K562 (cell line): ENCODE results near the gene SND1. TPM values are rescaled to one million over a fixed set of nuclear protein-coding genes. Genes with fewer than 3 reads are reported as not detected.
A peak's percentile ranks its signal among the peaks of the same experiment; 100 is the strongest.

Experiments used
- ATAC-seq: fragments of 200-7000 bp; cut with Tn5 transposase; 3 replicates; pipeline ENCODE4 v1.9.1; 2020; ENCODE audit warnings: moderate library complexity
- BruUV-seq: library from RNA; stranded (reverse); fragments of 400-500 nt; replicated peaks from 2 replicates; lab custom pipeline; 2021; lab: Mats Ljungman, UMichigan
- CTCF ChIA-PET: fragments of 300-600 bp; formaldehyde crosslinking; extraction: SDS; loops from one replicate; lab custom pipeline; 2021; ENCODE audit warnings: low intra/inter-chr PET ratio; lab: Yijun Ruan, JAX
- POLR2A ChIA-PET: fragments of 300-600, 350-650 bp; sonication (Branson Sonifier 250); formaldehyde crosslinking; extraction: SDS; loops from one replicate; lab custom pipeline; 2021; ENCODE audit warnings: antibody characterized with exemption, inconsistent platforms; lab: Yijun Ruan, JAX
- DNase-seq, 4 experiments: peaks; one replicate each; pipeline versions ENCODE4 v3.0.0 to v3.0.0-alpha.2; 2011 to 2018; ENCODE audit warnings: low spot score in 3 of 4, mixed read lengths in 3 of 4; ENCODE audit errors: extremely low read depth in 1 of 4
- FAIRE-seq: peaks from 2 replicates; lab custom pipeline; 2011; peaks lifted over from hg19 to GRCh38; lab: Jason Lieb, UNC
- H2AFZ ChIP-seq: 2 replicates; pipeline ENCODE4 v1.6.0; 2011; ENCODE audit warnings: low read depth, low read length, control low read depth, inconsistent platforms
- H3K27ac ChIP-seq: fragments of 200-600 bp; 3 replicates; pipeline ENCODE4 v1.8.0; 2011; ENCODE audit warnings: low read depth, mild to moderate bottlenecking, control low read depth, inconsistent platforms, low read length, moderate library complexity, mixed read lengths; ENCODE audit errors: extremely low read depth
- H3K27me3 ChIP-seq, 2 experiments: fragments of 300-600 bp in 1 of 2; 2 replicates in 1 of 2; 3 replicates in 1 of 2; pipeline versions ENCODE4 v1.6.0 to v1.8.0; 2011; ENCODE audit warnings: inconsistent platforms in 2 of 2, low read length in 2 of 2, mild to moderate bottlenecking in 1 of 2, mixed read lengths in 1 of 2, moderate library complexity in 1 of 2; ENCODE audit not compliant: control insufficient read depth in 2 of 2, insufficient read depth in 2 of 2
- H3K36me3 ChIP-seq: fragments of 300-600 bp; 3 replicates; pipeline ENCODE4 v1.8.0; 2011; ENCODE audit warnings: mild to moderate bottlenecking, low read length, inconsistent platforms; ENCODE audit not compliant: control insufficient read depth, insufficient read depth
- H3K4me1 ChIP-seq, 2 experiments: fragments of 200-600 bp in 1 of 2; replicated peaks in 1 of 2; 2 replicates in 1 of 2; 3 replicates in 1 of 2; pipeline versions ENCODE4 v1.5.1 to v1.8.0; 2011; ENCODE audit warnings: inconsistent platforms in 2 of 2, low read length in 2 of 2, mild to moderate bottlenecking in 1 of 2, mixed read lengths in 1 of 2, moderate library complexity in 1 of 2; ENCODE audit not compliant: control insufficient read depth in 2 of 2, insufficient read depth in 2 of 2
- H3K4me2 ChIP-seq: 2 replicates; pipeline ENCODE4 v1.6.1; 2011; ENCODE audit warnings: low read length, control low read depth, inconsistent platforms, mixed read lengths; ENCODE audit not compliant: insufficient read depth
- H3K4me3 ChIP-seq: fragments of 200-600 bp; sonication (generic), shearing (Covaris generic); 2 replicates; pipeline ENCODE4 v1.5.1; 2016; ENCODE audit warnings: control low read depth, inconsistent platforms
- H3K79me2 ChIP-seq: fragments of 200-600 bp; 3 replicates; pipeline ENCODE4 v1.8.0; 2011; ENCODE audit warnings: low read length, inconsistent platforms; ENCODE audit not compliant: control insufficient read depth, insufficient read depth
- H3K9ac ChIP-seq, 2 experiments: 2 replicates each; pipeline versions ENCODE4 v1.6.0 to v1.6.1; 2011; ENCODE audit warnings: low read depth in 2 of 2, low read length in 2 of 2, control low read depth in 1 of 2, inconsistent platforms in 1 of 2, mild to moderate bottlenecking in 1 of 2, mixed read lengths in 1 of 2; ENCODE audit not compliant: insufficient read depth in 1 of 2
- H3K9me1 ChIP-seq: one replicate; pipeline ENCODE4 v1.6.0; 2011; ENCODE audit warnings: inconsistent platforms, mild to moderate bottlenecking, low read length, moderate library complexity; ENCODE audit not compliant: control insufficient read depth, insufficient read depth
- H3K9me3 ChIP-seq: replicated peaks from 2 replicates; pipeline ENCODE4 v1.5.1; 2011; ENCODE audit warnings: low read depth, low read length, inconsistent platforms; ENCODE audit not compliant: control insufficient read depth, insufficient read depth
- H4K20me1 ChIP-seq: replicated peaks from 2 replicates; pipeline ENCODE4 v1.6.1; 2011; ENCODE audit warnings: low read length, inconsistent platforms, mixed read lengths; ENCODE audit not compliant: control insufficient read depth, insufficient read depth
- BCOR ChIP-seq: fragments of 450-650 bp; IDR thresholded peaks from 2 replicates; pipeline ENCODE4 v1.6.1; 2016
- CEBPG ChIP-seq, 3 experiments: fragments of 200-800 bp in 1 of 3; sonication (Bioruptor generic) in 1 of 3; sonication (generic) in 1 of 3; formaldehyde crosslinking in 1 of 3; IDR thresholded peaks in 2 of 3; conservative IDR thresholded peaks in 1 of 3; 2 replicates each; pipeline versions ENCODE4 v1.6.1 to v1.8.0; 2016 to 2022; ENCODE audit warnings: missing compliant biosample characterization in 2 of 3, missing genetic modification characterization in 2 of 3, mild to moderate bottlenecking in 1 of 3, missing genetic modification reagents in 1 of 3
- NR2C1 ChIP-seq, 2 experiments: fragments of 450-650 bp; IDR thresholded peaks; 2 replicates each; pipeline ENCODE4 v1.6.1; 2017; ENCODE audit warnings: mild to moderate bottlenecking in 2 of 2, antibody characterized with exemption in 1 of 2, inconsistent platforms in 1 of 2, missing compliant biosample characterization in 1 of 2, missing genetic modification characterization in 1 of 2
- ZBTB1 ChIP-seq: sonication (generic); formaldehyde crosslinking; IDR thresholded peaks from 2 replicates; pipeline ENCODE4 v1.8.1; 2023; ENCODE audit warnings: missing genetic modification reagents, low read depth, mild to moderate bottlenecking, borderline replicate concordance
- WGBS: fragments of 100-300 bp; shearing (Covaris generic); methylation state at CpG from one replicate; pipeline ENCODE4 v1.1.6; 2016; ENCODE audit warnings: low coverage, mixed read lengths; ENCODE audit not compliant: insufficient coverage; ENCODE audit errors: missing lambda C conversion rate; 5-methylcytosine and 5-hydroxymethylcytosine counted together
- in situ Hi-C: fragments of 300-500 bp; cut with MboI; formaldehyde crosslinking; loops from 4 replicates; pipeline ENCODE4 v1.15.0; 2018; ENCODE audit warnings: inconsistent platforms, mixed read lengths
- intact Hi-C: fragments of 100-400 bp; cut with micrococcal nuclease; formaldehyde crosslinking; loops from 2 replicates; pipeline ENCODE4 v1.14.2; 2022
- polyA plus RNA-seq, 8 experiments: library from polyadenylated mRNA; depleted of rRNA in 4 of 8; stranded (reverse) in 5 of 8; unstranded in 3 of 8; fragments of >200 nt; fragmentation: Nextera tagmentation in 2 of 8; fragmentation: Illumina TruSeq in 1 of 8; extraction: Ambion mirVana in 2 of 8; extraction: Trizol in 1 of 8; gene quantifications; 2 replicates each; pipeline versions ENCODE4 v1.2.1 to v1.2.3, GENCODE V29; 2011 to 2014; ENCODE audit warnings: inconsistent platforms in 1 of 8, missing spikeins in 1 of 8
- total RNA-seq, 7 experiments: library from RNA; depleted of rRNA in 6 of 7; stranded (reverse); fragments of >200 nt in 6 of 7; fragmentation: Illumina TruSeq in 2 of 7; extraction: Trizol in 2 of 7; gene quantifications; 2 replicates each; pipeline versions ENCODE4 v1.2.1 to v1.2.3, GENCODE V29; 2011 to 2021; ENCODE audit warnings: low replicate concordance in 1 of 7
- TF ChIP-seq, protein P1 (sequence below), 2 experiments: fragments of 450-650 bp in 1 of 2; sonication (generic) in 1 of 2; formaldehyde crosslinking in 1 of 2; IDR thresholded peaks in 1 of 2; conservative IDR thresholded peaks in 1 of 2; 2 replicates each; pipeline versions ENCODE4 v1.6.1 to v1.8.1; 2016 to 2023; ENCODE audit warnings: mild to moderate bottlenecking in 2 of 2, moderate library complexity in 2 of 2, inconsistent platforms in 1 of 2, missing genetic modification reagents in 1 of 2

SND1 gene
- total and polyA plus RNA-seq, 9 of the 15 experiments (the other 6 are each of a cell fraction or from before 2014, with no cell fraction given), result 46.5 to 307 (median 191) TPM

DNA sequence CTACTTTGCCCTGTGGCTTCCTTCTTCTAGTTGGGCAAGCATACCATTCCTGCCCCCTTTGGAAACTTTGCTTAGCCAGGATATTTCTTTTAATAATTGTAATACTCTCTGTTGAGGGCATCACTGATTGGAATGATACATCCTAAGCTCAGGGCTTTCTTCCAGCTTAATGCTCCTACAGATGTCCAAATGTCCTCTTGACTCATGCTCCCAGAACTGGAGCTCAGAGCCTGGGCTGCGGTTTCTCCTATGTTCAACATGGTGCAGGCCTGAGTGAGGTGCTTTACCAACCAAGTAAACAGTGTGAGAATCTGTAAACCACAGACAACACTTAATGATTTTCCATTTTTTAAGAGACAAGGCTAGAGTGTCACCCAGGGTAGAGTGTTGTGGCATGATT lies 270.7 kb downstream of the SND1 start:
- in situ Hi-C loops, result no loop called here
- peaks cover 8% of the 10 kb centered on the region; the same call in 2 of the 3 replicates for H3K79me2 ChIP-seq
- peaks cover 5% of the 10 kb centered on the region for H3K9me1 ChIP-seq
- H2AFZ ChIP-seq, result no peak overlapping the region
- ChIA-PET POLR2A (interaction anchor here (0.6 to 1.2 kb wide), 2 partner anchors 16 to 34 kb away, joined by 3 to 4 read pairs; no protein-coding TSS in a partner anchor), CTCF (no interaction called here)
- 100% methylated on average over 1 of the region's 1 CpG for WGBS
- no peak for DNase-seq
- H3K9ac ChIP-seq, result no peak overlapping the region
- H3K4me1 ChIP-seq, result no peaks in the 10 kb centered on the region; a peak in 1 of 5 replicates
- no peak for TF ChIP-seq BCOR
- peaks cover 1% of the 10 kb centered on the region; the same call in 1 of the 2 replicates for H4K20me1 ChIP-seq
- no TSS peak for BruUV-seq
- ATAC-seq, result no peak
- no peaks in the 10 kb centered on the region for H3K27me3 ChIP-seq
- peaks cover 6% of the 10 kb centered on the region; the same call in 2 of the 3 replicates for H3K36me3 ChIP-seq
- no peak overlapping the region for H3K4me2 ChIP-seq
- no peak overlapping the region for H3K27ac ChIP-seq
- no peak overlapping the region for H3K4me3 ChIP-seq
- FAIRE-seq, result no peak
- no peaks in the 10 kb centered on the region for H3K9me3 ChIP-seq
- intact Hi-C loops, result loop anchor here (10.0 kb wide), 1 partner anchor 218 kb away; no protein-coding TSS in a partner anchor

DNA sequence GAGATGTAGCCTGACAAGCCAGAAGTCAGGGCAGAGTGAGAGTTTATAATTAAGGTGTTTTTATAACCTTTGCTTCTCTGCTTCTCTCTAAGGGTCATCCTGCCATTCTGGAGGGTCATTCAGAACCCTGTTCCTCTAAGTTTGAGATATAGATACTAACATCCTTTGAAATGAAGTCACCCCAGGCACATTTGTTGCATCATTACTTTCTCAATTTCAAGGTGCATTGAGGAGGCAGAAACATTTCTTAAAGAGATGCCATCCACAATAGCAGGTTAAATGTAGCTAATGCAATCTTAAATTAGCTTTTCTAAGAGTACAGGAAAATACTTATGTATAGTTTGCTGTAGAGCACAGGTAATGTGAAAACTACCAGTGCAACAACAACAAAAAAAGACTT lies 272.9 kb downstream of the SND1 start:
- H3K27me3 ChIP-seq, result no peaks in the 10 kb centered on the region
- ChIA-PET POLR2A (no interaction called here), CTCF (no interaction called here)
- no peaks in the 10 kb centered on the region; a peak in 1 of 5 replicates for H3K4me1 ChIP-seq
- BruUV-seq, result no TSS peak
- TF ChIP-seq CEBPG (CRISPR knock-in tag; IDR thresholded peaks at IDR 0.05) (no peak), CEBPG (tag; conservative IDR thresholded peaks at IDR 0.05 in 1 of 2, IDR thresholded peaks at IDR 0.05 in 1 of 2) (peak; percentile 65 to 69), NR2C1 (IDR thresholded peaks at IDR 0.05) (no peak), NR2C1 (tag; IDR thresholded peaks at IDR 0.05) (no peak), ZBTB1 (CRISPR knock-in tag) (no peak)
- TF ChIP-seq, protein P1, sequence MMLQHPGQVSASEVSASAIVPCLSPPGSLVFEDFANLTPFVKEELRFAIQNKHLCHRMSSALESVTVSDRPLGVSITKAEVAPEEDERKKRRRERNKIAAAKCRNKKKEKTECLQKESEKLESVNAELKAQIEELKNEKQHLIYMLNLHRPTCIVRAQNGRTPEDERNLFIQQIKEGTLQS (IDR thresholded peaks at IDR 0.05), result peak; percentile 46; the same call in 1 of the 2 replicates
- TF ChIP-seq, protein P1 (CRISPR knock-in tag; conservative IDR thresholded peaks at IDR 0.05), result no peak
- peaks cover 12% of the 10 kb centered on the region; the same call in 2 of the 3 replicates for H3K79me2 ChIP-seq
- H3K4me3 ChIP-seq, result no peak overlapping the region
- H4K20me1 ChIP-seq, result no peaks in the 10 kb centered on the region
- H3K9me1 ChIP-seq, result peaks cover 5% of the 10 kb centered on the region
- in situ Hi-C loops (no loop called here), intact Hi-C loops (loop anchor here (10.0 kb wide), 1 partner anchor 220 kb away; no protein-coding TSS in a partner anchor)
- DNase-seq, result no peak
- H3K27ac ChIP-seq, result no peak overlapping the region
- H3K4me2 ChIP-seq, result no peak overlapping the region
- H2AFZ ChIP-seq, result no peak overlapping the region
- H3K9me3 ChIP-seq, result no peaks in the 10 kb centered on the region
- no peak overlapping the region for H3K9ac ChIP-seq
- no peak for FAIRE-seq
- peaks cover 15% of the 10 kb centered on the region for H3K36me3 ChIP-seq
- ATAC-seq, result no peak
